IMR-90 (cell line): ENCODE measurements around the gene R3HDM2. TPM values are rescaled to one million over a fixed set of nuclear protein-coding genes. Genes with fewer than 3 reads are reported as not detected.

ENCODE experiments used
- ATAC-seq: fragments of 200-7000 bp; cut with Tn5 transposase; 2 replicates; pipeline ENCODE4 v1.9.1; 2020; ENCODE audit warnings: low read depth, mild to moderate bottlenecking, moderate library complexity
- BruUV-seq: library from RNA; stranded (reverse); fragments of 400-500 nt; replicated peaks from 2 replicates; lab custom pipeline; 2021; lab: Mats Ljungman, UMichigan
- CTCF ChIA-PET: fragments of 300-600 bp; formaldehyde crosslinking; extraction: SDS; loops from one replicate; lab custom pipeline; 2021; ENCODE audit warnings: antibody characterized with exemption; lab: Yijun Ruan, JAX
- POLR2A ChIA-PET: fragments of 300-600 bp; sonication (Branson Sonifier 250); formaldehyde crosslinking; loops from one replicate; lab custom pipeline; 2022; ENCODE audit warnings: antibody characterized with exemption; ENCODE audit not compliant: unreplicated experiment; lab: Charles Lee
- DNase-seq: peaks from one replicate; pipeline ENCODE4 v3.0.0; 2013
- H2AFZ ChIP-seq: replicated peaks from 2 replicates; pipeline ENCODE3; 2013; ENCODE audit warnings: low read length, mild to moderate bottlenecking; ENCODE audit not compliant: poor library complexity
- H2AK5ac ChIP-seq: 2 replicates; pipeline ENCODE4 v1.6.1; 2013; ENCODE audit warnings: low read depth, low read length, inconsistent platforms
- H2AK9ac ChIP-seq: replicated peaks from 2 replicates; pipeline ENCODE3; 2013; ENCODE audit warnings: mild to moderate bottlenecking, low read depth, low read length, moderate library complexity; ENCODE audit not compliant: poor library complexity
- H2BK120ac ChIP-seq: 2 replicates; pipeline ENCODE4 v1.6.1; 2013; ENCODE audit warnings: low read depth, low read length, inconsistent platforms
- H2BK15ac ChIP-seq: 3 replicates; pipeline ENCODE4 v1.6.1; 2013; ENCODE audit warnings: low read depth, low read length, inconsistent platforms
- H2BK20ac ChIP-seq: 2 replicates; pipeline ENCODE4 v1.6.1; 2013; ENCODE audit warnings: low read depth, mild to moderate bottlenecking, inconsistent platforms, low read length, moderate library complexity
- H2BK5ac ChIP-seq: 2 replicates; pipeline ENCODE4 v1.6.1; 2013; ENCODE audit warnings: mild to moderate bottlenecking, low read depth, low read length, inconsistent platforms; ENCODE audit not compliant: poor library complexity, severe bottlenecking
- H3K14ac ChIP-seq: replicated peaks from 2 replicates; pipeline ENCODE4 v1.6.1; 2013; ENCODE audit warnings: low read depth, low read length, inconsistent platforms
- H3K18ac ChIP-seq: 2 replicates; pipeline ENCODE4 v1.6.1; 2013; ENCODE audit warnings: low read depth, low read length, control low read depth
- H3K23ac ChIP-seq: 2 replicates; pipeline ENCODE4 v1.6.1; 2013; ENCODE audit warnings: low read depth, low read length, inconsistent platforms
- H3K27ac ChIP-seq: 2 replicates; pipeline ENCODE4 v1.5.1; 2013; ENCODE audit warnings: mild to moderate bottlenecking, control low read depth, low read length; ENCODE audit not compliant: insufficient read depth
- H3K27me3 ChIP-seq: 2 replicates; pipeline ENCODE4 v1.6.1; 2013; ENCODE audit warnings: low read length; ENCODE audit not compliant: control insufficient read depth, insufficient read depth
- H3K36me3 ChIP-seq: 2 replicates; pipeline ENCODE4 v1.6.1; 2013; ENCODE audit warnings: low read length, mixed read lengths; ENCODE audit not compliant: control insufficient read depth, insufficient read depth
- H3K4ac ChIP-seq: 2 replicates; pipeline ENCODE4 v1.6.1; 2013; ENCODE audit warnings: low read depth, low read length, inconsistent platforms
- H3K4me1 ChIP-seq: 2 replicates; pipeline ENCODE4 v1.6.1; 2013; ENCODE audit warnings: low read length, mixed read lengths; ENCODE audit not compliant: control insufficient read depth, insufficient read depth
- H3K4me2 ChIP-seq: 2 replicates; pipeline ENCODE4 v1.6.1; 2013; ENCODE audit warnings: low read depth, mild to moderate bottlenecking, control low read depth, low read length, moderate library complexity
- H3K4me3 ChIP-seq: 2 replicates; pipeline ENCODE4 v1.5.1; 2013; ENCODE audit warnings: low read depth, mild to moderate bottlenecking, control low read depth, low read length, moderate library complexity; ENCODE audit not compliant: insufficient read depth
- H3K56ac ChIP-seq: 2 replicates; pipeline ENCODE4 v1.6.1; 2013; ENCODE audit warnings: low read length, inconsistent platforms; ENCODE audit not compliant: insufficient read depth; ENCODE audit errors: extremely low read depth
- H3K79me1 ChIP-seq, 2 experiments: 2 replicates each; pipeline ENCODE4 v1.6.1; 2013; ENCODE audit warnings: low read length in 2 of 2, inconsistent platforms in 1 of 2, low read depth in 1 of 2
- H3K9ac ChIP-seq: 2 replicates; pipeline ENCODE4 v1.6.1; 2013; ENCODE audit warnings: low read depth, low read length, control low read depth
- H3K9me1 ChIP-seq: 2 replicates; pipeline ENCODE4 v1.6.1; 2013; ENCODE audit warnings: low read length, inconsistent platforms; ENCODE audit not compliant: insufficient read depth
- H3K9me3 ChIP-seq: 2 replicates; pipeline ENCODE4 v1.6.1; 2013; ENCODE audit warnings: low read length; ENCODE audit not compliant: control insufficient read depth, insufficient read depth
- H4K20me1 ChIP-seq: 2 replicates; pipeline ENCODE4 v1.6.1; 2013; ENCODE audit warnings: low read length, inconsistent platforms; ENCODE audit not compliant: insufficient read depth
- H4K5ac ChIP-seq: 2 replicates; pipeline ENCODE4 v1.6.1; 2013; ENCODE audit warnings: mild to moderate bottlenecking, low read depth, low read length, control low read depth
- H4K8ac ChIP-seq, 2 experiments: 2 replicates each; pipeline ENCODE4 v1.6.1; 2013; ENCODE audit warnings: low read depth in 2 of 2, low read length in 2 of 2, control low read depth in 1 of 2, inconsistent platforms in 1 of 2
- H4K91ac ChIP-seq: 2 replicates; pipeline ENCODE4 v1.6.1; 2013; ENCODE audit warnings: low read depth, low read length, inconsistent platforms; ENCODE audit not compliant: insufficient read depth
- CEBPB ChIP-seq: IDR thresholded peaks from 2 replicates; pipeline ENCODE4 v1.6.1; 2012; ENCODE audit warnings: low read depth, low read length, improper control_type of control experiment
- CHD1 ChIP-seq: IDR thresholded peaks from 2 replicates; pipeline ENCODE4 v1.6.1; 2012; ENCODE audit warnings: low read depth, low read length, improper control_type of control experiment
- CTCF ChIP-seq: conservative IDR thresholded peaks from 2 replicates; pipeline ENCODE4 v1.5.1; 2012; ENCODE audit warnings: mild to moderate bottlenecking, low read depth, low read length, improper control_type of control experiment
- ELK1 ChIP-seq: fragments of 150-350 bp; IDR thresholded peaks from 2 replicates; pipeline ENCODE4 v1.6.1; 2016; ENCODE audit warnings: low read depth, mild to moderate bottlenecking, low read length, moderate library complexity, borderline replicate concordance
- FOS ChIP-seq: fragments of 150-350 bp; IDR thresholded peaks from 2 replicates; pipeline ENCODE4 v1.6.1; 2016; ENCODE audit warnings: low read depth, low read length
- MAFK ChIP-seq: IDR thresholded peaks from 2 replicates; pipeline ENCODE4 v1.6.1; 2012; ENCODE audit warnings: low read depth, low read length, improper control_type of control experiment
- MAZ ChIP-seq: IDR thresholded peaks from 2 replicates; pipeline ENCODE4 v1.6.1; 2012; ENCODE audit warnings: low read depth, mild to moderate bottlenecking, low read length, improper control_type of control experiment, moderate library complexity, borderline replicate concordance
- MXI1 ChIP-seq: IDR thresholded peaks from 2 replicates; pipeline ENCODE4 v1.6.1; 2012; ENCODE audit warnings: low read depth, mild to moderate bottlenecking, low read length, moderate library complexity, borderline replicate concordance
- NFE2L2 ChIP-seq: fragments of 150-350 bp; IDR thresholded peaks from 2 replicates; pipeline ENCODE4 v1.6.1; 2016; ENCODE audit warnings: low read depth, mild to moderate bottlenecking, low read length
- POLR2A ChIP-seq: IDR thresholded peaks from 2 replicates; pipeline ENCODE4 v1.6.1; 2012; ENCODE audit warnings: mild to moderate bottlenecking, low read depth, low read length
- RAD21 ChIP-seq: IDR thresholded peaks from 2 replicates; pipeline ENCODE4 v1.6.1; 2012; ENCODE audit warnings: low read length, improper control_type of control experiment
- RCOR1 ChIP-seq: IDR thresholded peaks from 2 replicates; pipeline ENCODE4 v1.6.1; 2012; ENCODE audit warnings: mild to moderate bottlenecking, low read length, improper control_type of control experiment; ENCODE audit not compliant: insufficient replicate concordance
- RFX5 ChIP-seq: IDR thresholded peaks from 2 replicates; pipeline ENCODE4 v1.8.0; 2012; ENCODE audit warnings: low read depth, mild to moderate bottlenecking, low read length, moderate library complexity
- SMC3 ChIP-seq: fragments of 150-350 bp; IDR thresholded peaks from 2 replicates; pipeline ENCODE4 v1.6.1; 2016; ENCODE audit warnings: low read depth, mild to moderate bottlenecking, antibody characterized with exemption, low read length, moderate library complexity
- USF2 ChIP-seq: fragments of 150-350 bp; IDR thresholded peaks from 2 replicates; pipeline ENCODE4 v1.6.1; 2017; ENCODE audit warnings: mild to moderate bottlenecking, antibody characterized with exemption, low read length, low read depth
- WGBS, 2 experiments: methylation state at CpG; one replicate each; pipeline versions ENCODE4 v1.1.5 to v1.1.7; 2013; ENCODE audit warnings: missing lambda C conversion rate in 2 of 2; ENCODE audit not compliant: insufficient read length in 1 of 2; ENCODE audit errors: extremely low coverage in 2 of 2; 5-methylcytosine and 5-hydroxymethylcytosine counted together
- dilution Hi-C: fragments of 300-500 bp; cut with HindIII; formaldehyde crosslinking; loops from one replicate; pipeline ENCODE4 v1.14.3; 2018; ENCODE audit warnings: low sequenced_read_pairs; ENCODE audit not compliant: unreplicated experiment
- in situ Hi-C: fragments of 300-500 bp; cut with MboI; formaldehyde crosslinking; loops from 3 replicates; pipeline ENCODE4 v1.14.3; 2019; ENCODE audit warnings: low sequenced_read_pairs, inconsistent platforms, mixed read lengths
- intact Hi-C: fragments of 100-400 bp; cut with micrococcal nuclease; formaldehyde crosslinking; loops from 2 replicates; pipeline ENCODE4 v1.10.0; 2022
- polyA plus RNA-seq, 3 experiments: library from polyadenylated mRNA; depleted of rRNA; stranded (reverse); fragments of >200 nt; gene quantifications; 2 replicates each; pipeline ENCODE4 v1.2.3, GENCODE V29; 2012; ENCODE audit warnings: low replicate concordance in 1 of 3
- total RNA-seq: library from RNA; depleted of rRNA; stranded (reverse); fragments of >200 nt; gene quantifications from 2 replicates; pipeline ENCODE4 v1.2.3, GENCODE V29; 2012

The R3HDM2 gene
- total and polyA plus RNA-seq, 2 of the 4 experiments (the other 2 are of a cell fraction), result 7.5 to 28.4 TPM

- Histone ChIP-seq H3K4me1 (peaks cover 7% of the 10 kb centered on the region), H3K23ac (peak overlapping the region; percentile 1; the same call in 1 of the 2 replicates), H2BK5ac (no peak overlapping the region), H2AK9ac (peak overlapping the region; percentile 73), H4K20me1 (peaks cover 65% of the 10 kb centered on the region), H3K4me3 (no peak overlapping the region), H3K27me3 (peaks cover 40% of the 10 kb centered on the region), H2BK120ac (no peak overlapping the region), H3K4me2 (no peak overlapping the region), H2BK15ac (no peak overlapping the region), H3K27ac (no peak overlapping the region), H3K9ac (no peak overlapping the region), H3K9me3 (no peaks in the 10 kb centered on the region), H3K79me1 (peaks cover 0 to 7% of the 10 kb centered on the region in 2 experiments; a peak in 1 of 4 replicates), H4K8ac (no peak overlapping the region), H3K56ac (no peak overlapping the region), H3K14ac (0 out of 2 replicates have a peak overlapping the region, but pooled peaks have one; percentile 5), H3K4ac (no peak overlapping the region), H4K91ac (no peak overlapping the region), H4K5ac (no peak overlapping the region), H3K36me3 (peaks cover 49% of the 10 kb centered on the region), H2AFZ (peak overlapping the region; percentile 47), H2BK20ac (no peak overlapping the region), H2AK5ac (no peak overlapping the region), H3K18ac (no peak overlapping the region), H3K9me1 (no peaks in the 10 kb centered on the region)
- BruUV-seq, result no TSS peak
- 80% methylated on average over 1 of the region's 4 CpGs; no CpG with 5 or more reads in 1 of the 2 experiments for WGBS, 2 experiments
- ATAC-seq, result no peak
- dilution Hi-C loops (no loop called here), intact Hi-C loops (loop anchor here (1.0 kb wide), 2 partner anchors 25 to 29 kb away; no protein-coding TSS in a partner anchor), in situ Hi-C loops (no loop called here)
- ChIA-PET POLR2A (interaction anchor here (0.5 to 0.7 kb wide), 3 partner anchors 22 to 65 kb away, joined by 5 to 12 read pairs (median 9); no protein-coding TSS in a partner anchor), CTCF (interaction anchor here (1.3 to 3.5 kb wide), 3 partner anchors 16 to 29 kb away, joined by 5 to 25 read pairs (median 14); partner anchors contain the start of gene SHMT2)
- DNase-seq, result no peak
- TF ChIP-seq MXI1 (no peak), RAD21 (no peak), RFX5 (no peak), SMC3 (no peak), RCOR1 (no peak), FOS (no peak), CTCF (no peak), POLR2A (no peak), CEBPB (no peak), USF2 (no peak), MAFK (no peak), MAZ (no peak), NFE2L2 (no peak), CHD1 (no peak), ELK1 (no peak)
Measured at GRCh38 chr12:57213763-57214397, 217.0 kb downstream of the R3HDM2 start.
